K562 (cell line): ENCODE measurements around the gene TM7SF2. TPM values are rescaled to one million over a fixed set of nuclear protein-coding genes. Genes with fewer than 3 reads are reported as not detected.

Source experiments
- ATAC-seq: fragments of 200-7000 bp; cut with Tn5 transposase; 3 replicates; pipeline ENCODE4 v1.9.1; 2020; ENCODE audit warnings: moderate library complexity
- BruUV-seq: library from RNA; stranded (reverse); fragments of 400-500 nt; replicated peaks from 2 replicates; lab custom pipeline; 2021; lab: Mats Ljungman, UMichigan
- CTCF ChIA-PET: fragments of 300-600 bp; formaldehyde crosslinking; extraction: SDS; loops from one replicate; lab custom pipeline; 2021; ENCODE audit warnings: low intra/inter-chr PET ratio; lab: Yijun Ruan, JAX
- POLR2A ChIA-PET: fragments of 300-600, 350-650 bp; sonication (Branson Sonifier 250); formaldehyde crosslinking; extraction: SDS; loops from one replicate; lab custom pipeline; 2021; ENCODE audit warnings: antibody characterized with exemption, inconsistent platforms; lab: Yijun Ruan, JAX
- DNase-seq, 4 experiments: peaks; one replicate each; pipeline versions ENCODE4 v3.0.0 to v3.0.0-alpha.2; 2011 to 2018; ENCODE audit warnings: low spot score in 3 of 4, mixed read lengths in 3 of 4; ENCODE audit errors: extremely low read depth in 1 of 4
- FAIRE-seq: peaks from 2 replicates; lab custom pipeline; 2011; peaks lifted over from hg19 to GRCh38; lab: Jason Lieb, UNC
- H2AFZ ChIP-seq: 2 replicates; pipeline ENCODE4 v1.6.0; 2011; ENCODE audit warnings: low read depth, low read length, control low read depth, inconsistent platforms
- H3K27ac ChIP-seq: fragments of 200-600 bp; 3 replicates; pipeline ENCODE4 v1.8.0; 2011; ENCODE audit warnings: low read depth, mild to moderate bottlenecking, control low read depth, inconsistent platforms, low read length, moderate library complexity, mixed read lengths; ENCODE audit errors: extremely low read depth
- H3K27me3 ChIP-seq, 2 experiments: fragments of 300-600 bp in 1 of 2; 2 replicates in 1 of 2; 3 replicates in 1 of 2; pipeline versions ENCODE4 v1.6.0 to v1.8.0; 2011; ENCODE audit warnings: inconsistent platforms in 2 of 2, low read length in 2 of 2, mild to moderate bottlenecking in 1 of 2, mixed read lengths in 1 of 2, moderate library complexity in 1 of 2; ENCODE audit not compliant: control insufficient read depth in 2 of 2, insufficient read depth in 2 of 2
- H3K36me3 ChIP-seq: fragments of 300-600 bp; 3 replicates; pipeline ENCODE4 v1.8.0; 2011; ENCODE audit warnings: mild to moderate bottlenecking, low read length, inconsistent platforms; ENCODE audit not compliant: control insufficient read depth, insufficient read depth
- H3K4me1 ChIP-seq, 2 experiments: fragments of 200-600 bp in 1 of 2; replicated peaks in 1 of 2; 2 replicates in 1 of 2; 3 replicates in 1 of 2; pipeline versions ENCODE4 v1.5.1 to v1.8.0; 2011; ENCODE audit warnings: inconsistent platforms in 2 of 2, low read length in 2 of 2, mild to moderate bottlenecking in 1 of 2, mixed read lengths in 1 of 2, moderate library complexity in 1 of 2; ENCODE audit not compliant: control insufficient read depth in 2 of 2, insufficient read depth in 2 of 2
- H3K4me2 ChIP-seq: 2 replicates; pipeline ENCODE4 v1.6.1; 2011; ENCODE audit warnings: low read length, control low read depth, inconsistent platforms, mixed read lengths; ENCODE audit not compliant: insufficient read depth
- H3K4me3 ChIP-seq: fragments of 200-600 bp; sonication (generic), shearing (Covaris generic); 2 replicates; pipeline ENCODE4 v1.5.1; 2016; ENCODE audit warnings: control low read depth, inconsistent platforms
- H3K79me2 ChIP-seq: fragments of 200-600 bp; 3 replicates; pipeline ENCODE4 v1.8.0; 2011; ENCODE audit warnings: low read length, inconsistent platforms; ENCODE audit not compliant: control insufficient read depth, insufficient read depth
- H3K9ac ChIP-seq, 2 experiments: 2 replicates each; pipeline versions ENCODE4 v1.6.0 to v1.6.1; 2011; ENCODE audit warnings: low read depth in 2 of 2, low read length in 2 of 2, control low read depth in 1 of 2, inconsistent platforms in 1 of 2, mild to moderate bottlenecking in 1 of 2, mixed read lengths in 1 of 2; ENCODE audit not compliant: insufficient read depth in 1 of 2
- H3K9me1 ChIP-seq: one replicate; pipeline ENCODE4 v1.6.0; 2011; ENCODE audit warnings: inconsistent platforms, mild to moderate bottlenecking, low read length, moderate library complexity; ENCODE audit not compliant: control insufficient read depth, insufficient read depth
- H3K9me3 ChIP-seq: replicated peaks from 2 replicates; pipeline ENCODE4 v1.5.1; 2011; ENCODE audit warnings: low read depth, low read length, inconsistent platforms; ENCODE audit not compliant: control insufficient read depth, insufficient read depth
- H4K20me1 ChIP-seq: replicated peaks from 2 replicates; pipeline ENCODE4 v1.6.1; 2011; ENCODE audit warnings: low read length, inconsistent platforms, mixed read lengths; ENCODE audit not compliant: control insufficient read depth, insufficient read depth
- CTBP1 ChIP-seq: fragments of 450-650 bp; IDR thresholded peaks from 2 replicates; pipeline ENCODE4 v1.6.1; 2016; ENCODE audit warnings: borderline replicate concordance
- DNMT1 ChIP-seq: fragments of 450-650 bp; IDR thresholded peaks from 2 replicates; pipeline ENCODE4 v1.6.1; 2016; ENCODE audit warnings: antibody characterized with exemption, mild to moderate bottlenecking
- DPF2 ChIP-seq: fragments of 450-650 bp; IDR thresholded peaks from 2 replicates; pipeline ENCODE4 v1.6.1; 2016
- FOSL1 ChIP-seq: fragments of 200-800 bp; sonication (Bioruptor generic); conservative IDR thresholded peaks from 2 replicates; pipeline ENCODE4 v1.6.1; 2016; ENCODE audit warnings: missing genetic modification characterization, missing compliant biosample characterization
- GTF2E2 ChIP-seq: fragments of 200-800 bp; sonication (Bioruptor generic); IDR thresholded peaks from 2 replicates; pipeline ENCODE4 v1.6.1; 2016; ENCODE audit warnings: missing genetic modification characterization, missing compliant biosample characterization
- PHB ChIP-seq: fragments of 250-450 bp; sonication (Bioruptor Pico); IDR thresholded peaks from 2 replicates; pipeline ENCODE4 v1.5.0; 2021
- PHF8 ChIP-seq: fragments of 200-600 bp; sonication (generic); IDR thresholded peaks from 2 replicates; pipeline ENCODE4 v1.6.1; 2012; ENCODE audit warnings: mixed run types, mild to moderate bottlenecking, inconsistent platforms, low read length, moderate library complexity, borderline replicate concordance
- RCOR1 ChIP-seq, 2 experiments: IDR thresholded peaks; 2 replicates each; pipeline ENCODE4 v1.6.1; 2012; ENCODE audit warnings: low read depth in 2 of 2, low read length in 2 of 2, borderline replicate concordance in 1 of 2, improper control_type of control experiment in 1 of 2
- SPI1 ChIP-seq: IDR thresholded peaks from 2 replicates; pipeline ENCODE4 v1.6.1; 2011; ENCODE audit warnings: low read depth, low read length, control low read depth, borderline replicate concordance
- ZBTB11 ChIP-seq, 3 experiments: fragments of 200-800 bp in 1 of 3; fragments of 250-450 bp in 1 of 3; fragments of 450-650 bp in 1 of 3; sonication (Bioruptor Pico) in 1 of 3; sonication (Bioruptor generic) in 1 of 3; formaldehyde crosslinking in 1 of 3; IDR thresholded peaks; 2 replicates each; pipeline versions ENCODE4 v1.6.1 to v1.8.0; 2016 to 2022; ENCODE audit warnings: mild to moderate bottlenecking in 2 of 3, missing genetic modification characterization in 2 of 3, missing compliant biosample characterization in 1 of 3, moderate library complexity in 1 of 3
- ZBTB17 ChIP-seq: fragments of 450-650 bp; formaldehyde crosslinking; IDR thresholded peaks from 2 replicates; pipeline ENCODE4 v1.4.0; 2020; ENCODE audit warnings: mild to moderate bottlenecking
- ZNF175 ChIP-seq: fragments of 200-800 bp; sonication (Bioruptor generic); IDR thresholded peaks from 2 replicates; pipeline ENCODE4 v1.6.1; 2016; ENCODE audit warnings: low read depth, mild to moderate bottlenecking, missing genetic modification characterization, missing compliant biosample characterization
- WGBS: fragments of 100-300 bp; shearing (Covaris generic); methylation state at CpG from one replicate; pipeline ENCODE4 v1.1.6; 2016; ENCODE audit warnings: low coverage, mixed read lengths; ENCODE audit not compliant: insufficient coverage; ENCODE audit errors: missing lambda C conversion rate; 5-methylcytosine and 5-hydroxymethylcytosine counted together
- in situ Hi-C: fragments of 300-500 bp; cut with MboI; formaldehyde crosslinking; loops from 4 replicates; pipeline ENCODE4 v1.15.0; 2018; ENCODE audit warnings: inconsistent platforms, mixed read lengths
- intact Hi-C: fragments of 100-400 bp; cut with micrococcal nuclease; formaldehyde crosslinking; loops from 2 replicates; pipeline ENCODE4 v1.14.2; 2022
- polyA plus RNA-seq, 8 experiments: library from polyadenylated mRNA; depleted of rRNA in 4 of 8; stranded (reverse) in 5 of 8; unstranded in 3 of 8; fragments of >200 nt; fragmentation: Nextera tagmentation in 2 of 8; fragmentation: Illumina TruSeq in 1 of 8; extraction: Ambion mirVana in 2 of 8; extraction: Trizol in 1 of 8; gene quantifications; 2 replicates each; pipeline versions ENCODE4 v1.2.1 to v1.2.3, GENCODE V29; 2011 to 2014; ENCODE audit warnings: inconsistent platforms in 1 of 8, missing spikeins in 1 of 8
- total RNA-seq, 7 experiments: library from RNA; depleted of rRNA in 6 of 7; stranded (reverse); fragments of >200 nt in 6 of 7; fragmentation: Illumina TruSeq in 2 of 7; extraction: Trizol in 2 of 7; gene quantifications; 2 replicates each; pipeline versions ENCODE4 v1.2.1 to v1.2.3, GENCODE V29; 2011 to 2021; ENCODE audit warnings: low replicate concordance in 1 of 7
- TF ChIP-seq, protein P1 (sequence below), 2 experiments: fragments of 150-350 bp in 1 of 2; IDR thresholded peaks; 2 replicates each; pipeline ENCODE4 v1.6.1; 2012 to 2016; ENCODE audit warnings: low read depth in 2 of 2, low read length in 2 of 2, mild to moderate bottlenecking in 1 of 2, moderate library complexity in 1 of 2

TM7SF2 gene
- total and polyA plus RNA-seq, 9 of the 15 experiments (the other 6 are each of a cell fraction or from before 2014, with no cell fraction given): 1.2 to 22.0 (median 14.3) TPM

GRCh38 chr11:65150509-65151299, 39.0 kb downstream of the TM7SF2 start:
- no peaks in the 10 kb centered on the region for H4K20me1 ChIP-seq
- H3K27ac ChIP-seq: peak overlapping the region; percentile 82
- WGBS: 12% methylated on average over 12 of the region's 12 CpGs
- CTCF ChIA-PET: no interaction called here
- H3K4me1 ChIP-seq: peaks cover 20 to 26% of the 10 kb centered on the region in 2 experiments
- peak; percentile 63 to 91 (median 76) for DNase-seq
- H3K9me3 ChIP-seq: no peaks in the 10 kb centered on the region; the same call in 1 of the 2 replicates
- no peaks in the 10 kb centered on the region for H3K79me2 ChIP-seq
- peak overlapping the region; percentile 48 to 89 for H3K9ac ChIP-seq
- no TSS peak for BruUV-seq
- no peaks in the 10 kb centered on the region for H3K9me1 ChIP-seq
- H2AFZ ChIP-seq: peak overlapping the region; percentile 96
- POLR2A ChIA-PET: interaction anchor here (0.8 to 7.6 kb wide), 5 partner anchors 16 to 23 kb away, joined by 3 to 75 read pairs (median 4); partner anchors contain the start of genes SPDYC and SYVN1
- no peaks in the 10 kb centered on the region for H3K27me3 ChIP-seq
- H3K36me3 ChIP-seq: no peaks in the 10 kb centered on the region
- H3K4me3 ChIP-seq: no peak overlapping the region
- intact Hi-C loops: no loop called here
- peak; percentile 98 for ATAC-seq
- in situ Hi-C loops: no loop called here
- H3K4me2 ChIP-seq: peak overlapping the region; percentile 68
- FAIRE-seq: peak; percentile 94
- TF ChIP-seq PHF8 (peak; percentile 40; the same call in 1 of the 2 replicates), ZNF175 (CRISPR knock-in tag) (0 out of 2 replicates have a peak, but pooled peaks have one; percentile 18), SPI1 (0 out of 2 replicates have a peak, but pooled peaks have one; percentile 14), ZBTB11 (CRISPR knock-in tag; IDR thresholded peaks at IDR 0.05) (peak in 1 of 3 experiments; percentile 54; a peak in 1 of 6 replicates), DPF2 (peak; percentile 85; the same call in 1 of the 2 replicates), PHB (CRISPR knock-in tag) (no peak), DNMT1 (no peak), RCOR1 (IDR thresholded peaks at IDR 0.05; ENCODE audit: borderline replicate concordance in 1 of 2, low read depth in 2 of 2, low read length in 2 of 2) (peak in 1 of 2 experiments; percentile 19; a peak in 1 of 4 replicates), ZBTB17 (CRISPR knock-in tag) (peak; percentile 70; the same call in 1 of the 2 replicates), CTBP1 (peak; percentile 69; the same call in 1 of the 2 replicates), GTF2E2 (0 out of 2 replicates have a peak, but pooled peaks have one; percentile 51), FOSL1 (tag) (peak; percentile 92)
- TF ChIP-seq, protein P1, sequence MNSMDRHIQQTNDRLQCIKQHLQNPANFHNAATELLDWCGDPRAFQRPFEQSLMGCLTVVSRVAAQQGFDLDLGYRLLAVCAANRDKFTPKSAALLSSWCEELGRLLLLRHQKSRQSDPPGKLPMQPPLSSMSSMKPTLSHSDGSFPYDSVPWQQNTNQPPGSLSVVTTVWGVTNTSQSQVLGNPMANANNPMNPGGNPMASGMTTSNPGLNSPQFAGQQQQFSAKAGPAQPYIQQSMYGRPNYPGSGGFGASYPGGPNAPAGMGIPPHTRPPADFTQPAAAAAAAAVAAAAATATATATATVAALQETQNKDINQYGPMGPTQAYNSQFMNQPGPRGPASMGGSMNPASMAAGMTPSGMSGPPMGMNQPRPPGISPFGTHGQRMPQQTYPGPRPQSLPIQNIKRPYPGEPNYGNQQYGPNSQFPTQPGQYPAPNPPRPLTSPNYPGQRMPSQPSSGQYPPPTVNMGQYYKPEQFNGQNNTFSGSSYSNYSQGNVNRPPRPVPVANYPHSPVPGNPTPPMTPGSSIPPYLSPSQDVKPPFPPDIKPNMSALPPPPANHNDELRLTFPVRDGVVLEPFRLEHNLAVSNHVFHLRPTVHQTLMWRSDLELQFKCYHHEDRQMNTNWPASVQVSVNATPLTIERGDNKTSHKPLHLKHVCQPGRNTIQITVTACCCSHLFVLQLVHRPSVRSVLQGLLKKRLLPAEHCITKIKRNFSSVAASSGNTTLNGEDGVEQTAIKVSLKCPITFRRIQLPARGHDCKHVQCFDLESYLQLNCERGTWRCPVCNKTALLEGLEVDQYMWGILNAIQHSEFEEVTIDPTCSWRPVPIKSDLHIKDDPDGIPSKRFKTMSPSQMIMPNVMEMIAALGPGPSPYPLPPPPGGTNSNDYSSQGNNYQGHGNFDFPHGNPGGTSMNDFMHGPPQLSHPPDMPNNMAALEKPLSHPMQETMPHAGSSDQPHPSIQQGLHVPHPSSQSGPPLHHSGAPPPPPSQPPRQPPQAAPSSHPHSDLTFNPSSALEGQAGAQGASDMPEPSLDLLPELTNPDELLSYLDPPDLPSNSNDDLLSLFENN (IDR thresholded peaks at IDR 0.05; ENCODE audit: low read depth in 2 of 2, low read length in 2 of 2): no peak
